ENCODE results near the gene PACRG.

PACRG gene

DNA sequence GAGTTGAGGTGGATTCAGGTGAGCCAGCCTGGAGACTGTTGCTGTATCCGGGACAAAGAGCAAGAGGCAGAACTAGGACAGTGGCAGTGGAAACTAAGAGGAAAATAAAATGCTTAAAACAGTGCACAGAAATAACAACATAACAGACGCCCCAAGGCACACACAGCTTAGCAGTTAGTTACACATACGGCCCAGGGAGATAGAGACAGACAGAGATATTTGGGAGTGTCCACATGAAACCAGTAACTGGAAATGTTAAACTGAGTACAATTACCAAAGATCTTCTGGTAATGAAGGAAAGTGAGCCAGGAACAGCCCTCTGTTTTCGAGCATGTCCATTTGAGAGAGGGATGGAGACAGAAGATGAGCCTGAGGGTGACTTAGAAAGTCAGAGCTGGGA, 449.2 kb downstream of the PACRG start:
- TF ChIP-seq TCF4 (CRISPR knock-in tag; IDR thresholded peaks at IDR 0.05; ENCODE audit: borderline replicate concordance): no peak
- no peak for TF ChIP-seq GLIS3 (CRISPR knock-in tag; IDR thresholded peaks at IDR 0.05)
- no peak for TF ChIP-seq ZNF565 (CRISPR knock-in tag; conservative IDR thresholded peaks at IDR 0.05; ENCODE audit: low read depth)
- TF ChIP-seq, protein P1, sequence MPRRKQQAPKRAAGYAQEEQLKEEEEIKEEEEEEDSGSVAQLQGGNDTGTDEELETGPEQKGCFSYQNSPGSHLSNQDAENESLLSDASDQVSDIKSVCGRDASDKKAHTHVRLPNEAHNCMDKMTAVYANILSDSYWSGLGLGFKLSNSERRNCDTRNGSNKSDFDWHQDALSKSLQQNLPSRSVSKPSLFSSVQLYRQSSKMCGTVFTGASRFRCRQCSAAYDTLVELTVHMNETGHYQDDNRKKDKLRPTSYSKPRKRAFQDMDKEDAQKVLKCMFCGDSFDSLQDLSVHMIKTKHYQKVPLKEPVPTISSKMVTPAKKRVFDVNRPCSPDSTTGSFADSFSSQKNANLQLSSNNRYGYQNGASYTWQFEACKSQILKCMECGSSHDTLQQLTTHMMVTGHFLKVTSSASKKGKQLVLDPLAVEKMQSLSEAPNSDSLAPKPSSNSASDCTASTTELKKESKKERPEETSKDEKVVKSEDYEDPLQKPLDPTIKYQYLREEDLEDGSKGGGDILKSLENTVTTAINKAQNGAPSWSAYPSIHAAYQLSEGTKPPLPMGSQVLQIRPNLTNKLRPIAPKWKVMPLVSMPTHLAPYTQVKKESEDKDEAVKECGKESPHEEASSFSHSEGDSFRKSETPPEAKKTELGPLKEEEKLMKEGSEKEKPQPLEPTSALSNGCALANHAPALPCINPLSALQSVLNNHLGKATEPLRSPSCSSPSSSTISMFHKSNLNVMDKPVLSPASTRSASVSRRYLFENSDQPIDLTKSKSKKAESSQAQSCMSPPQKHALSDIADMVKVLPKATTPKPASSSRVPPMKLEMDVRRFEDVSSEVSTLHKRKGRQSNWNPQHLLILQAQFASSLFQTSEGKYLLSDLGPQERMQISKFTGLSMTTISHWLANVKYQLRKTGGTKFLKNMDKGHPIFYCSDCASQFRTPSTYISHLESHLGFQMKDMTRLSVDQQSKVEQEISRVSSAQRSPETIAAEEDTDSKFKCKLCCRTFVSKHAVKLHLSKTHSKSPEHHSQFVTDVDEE (CRISPR knock-in tag; IDR thresholded peaks at IDR 0.05): no peak
- ATAC-seq: no peak

DNA sequence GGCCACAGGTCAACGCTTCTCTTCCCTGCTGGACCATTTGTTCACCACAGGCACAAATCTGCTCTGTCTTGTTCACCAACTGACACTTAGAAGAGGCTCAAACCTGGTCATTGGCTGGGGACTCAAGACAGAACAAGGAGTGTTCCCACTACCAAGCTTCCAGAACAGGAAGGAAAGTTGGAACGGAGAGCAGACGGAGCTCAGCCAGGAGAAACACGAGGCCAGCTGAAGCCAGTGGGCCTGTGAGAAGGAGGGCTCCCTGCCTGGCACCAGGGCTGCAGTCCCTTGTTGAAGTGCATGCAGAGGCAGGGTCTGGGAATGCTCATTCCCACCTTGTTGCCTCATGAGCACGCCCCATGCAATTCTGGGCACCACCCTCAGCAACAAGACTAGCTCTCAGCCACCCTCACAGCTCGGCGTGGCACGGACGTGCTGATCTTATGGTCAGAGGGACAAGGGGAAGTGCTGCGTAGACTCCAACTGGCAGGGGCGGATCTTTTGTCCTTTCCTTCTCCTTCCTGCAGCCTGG, 450.2 kb downstream of the PACRG start:
- ATAC-seq: no peak
- no peak for TF ChIP-seq SNAI2 (CRISPR knock-in tag; IDR thresholded peaks at IDR 0.05)
- TF ChIP-seq TOX (CRISPR knock-in tag; IDR thresholded peaks at IDR 0.05; ENCODE audit: borderline replicate concordance): no peak

DNA sequence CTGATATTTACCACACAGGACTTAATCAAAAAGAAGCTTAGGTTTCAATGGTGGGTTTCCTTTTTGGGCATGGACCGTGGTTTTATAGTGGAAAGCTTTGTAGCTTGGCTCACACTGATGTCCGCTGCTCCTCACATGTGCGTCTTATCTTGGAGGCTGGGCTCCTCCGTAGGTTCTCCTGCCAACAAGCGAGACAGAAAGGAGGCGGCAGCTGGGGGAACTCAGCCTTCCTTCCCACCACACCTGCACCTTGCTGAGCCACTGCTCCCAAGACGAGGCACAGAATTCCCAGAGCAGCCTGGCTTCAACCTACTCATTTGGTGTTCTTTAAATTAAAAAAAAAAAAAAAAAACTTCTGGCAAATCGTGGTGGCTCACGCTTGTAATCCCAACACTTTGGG, 451.3 kb downstream of the PACRG start:
- TF ChIP-seq PPARA (CRISPR knock-in tag; IDR thresholded peaks at IDR 0.05; ENCODE audit: borderline replicate concordance) (no peak), BACH2 (CRISPR knock-in tag; IDR thresholded peaks at IDR 0.05; ENCODE audit: borderline replicate concordance) (no peak), ISL1 (CRISPR knock-in tag; IDR thresholded peaks at IDR 0.05) (no peak), ZFP3 (CRISPR knock-in tag; IDR thresholded peaks at IDR 0.05) (no peak), RARB (CRISPR knock-in tag; IDR thresholded peaks at IDR 0.05) (no peak), ZC3H10 (CRISPR knock-in tag; IDR thresholded peaks at IDR 0.05) (no peak)
- TF ChIP-seq, protein P2, sequence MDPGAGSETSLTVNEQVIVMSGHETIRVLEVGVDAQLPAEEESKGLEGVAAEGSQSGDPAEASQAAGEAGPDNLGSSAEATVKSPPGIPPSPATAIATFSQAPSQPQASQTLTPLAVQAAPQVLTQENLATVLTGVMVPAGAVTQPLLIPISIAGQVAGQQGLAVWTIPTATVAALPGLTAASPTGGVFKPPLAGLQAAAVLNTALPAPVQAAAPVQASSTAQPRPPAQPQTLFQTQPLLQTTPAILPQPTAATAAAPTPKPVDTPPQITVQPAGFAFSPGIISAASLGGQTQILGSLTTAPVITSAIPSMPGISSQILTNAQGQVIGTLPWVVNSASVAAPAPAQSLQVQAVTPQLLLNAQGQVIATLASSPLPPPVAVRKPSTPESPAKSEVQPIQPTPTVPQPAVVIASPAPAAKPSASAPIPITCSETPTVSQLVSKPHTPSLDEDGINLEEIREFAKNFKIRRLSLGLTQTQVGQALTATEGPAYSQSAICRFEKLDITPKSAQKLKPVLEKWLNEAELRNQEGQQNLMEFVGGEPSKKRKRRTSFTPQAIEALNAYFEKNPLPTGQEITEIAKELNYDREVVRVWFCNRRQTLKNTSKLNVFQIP (CRISPR knock-in tag; IDR thresholded peaks at IDR 0.05; ENCODE audit: borderline replicate concordance, low read depth): no peak
- TF ChIP-seq, protein P3, sequence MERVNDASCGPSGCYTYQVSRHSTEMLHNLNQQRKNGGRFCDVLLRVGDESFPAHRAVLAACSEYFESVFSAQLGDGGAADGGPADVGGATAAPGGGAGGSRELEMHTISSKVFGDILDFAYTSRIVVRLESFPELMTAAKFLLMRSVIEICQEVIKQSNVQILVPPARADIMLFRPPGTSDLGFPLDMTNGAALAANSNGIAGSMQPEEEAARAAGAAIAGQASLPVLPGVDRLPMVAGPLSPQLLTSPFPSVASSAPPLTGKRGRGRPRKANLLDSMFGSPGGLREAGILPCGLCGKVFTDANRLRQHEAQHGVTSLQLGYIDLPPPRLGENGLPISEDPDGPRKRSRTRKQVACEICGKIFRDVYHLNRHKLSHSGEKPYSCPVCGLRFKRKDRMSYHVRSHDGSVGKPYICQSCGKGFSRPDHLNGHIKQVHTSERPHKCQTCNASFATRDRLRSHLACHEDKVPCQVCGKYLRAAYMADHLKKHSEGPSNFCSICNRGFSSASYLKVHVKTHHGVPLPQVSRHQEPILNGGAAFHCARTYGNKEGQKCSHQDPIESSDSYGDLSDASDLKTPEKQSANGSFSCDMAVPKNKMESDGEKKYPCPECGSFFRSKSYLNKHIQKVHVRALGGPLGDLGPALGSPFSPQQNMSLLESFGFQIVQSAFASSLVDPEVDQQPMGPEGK (CRISPR knock-in tag; IDR thresholded peaks at IDR 0.05; ENCODE audit: borderline replicate concordance): no peak
- TF ChIP-seq, protein P4, sequence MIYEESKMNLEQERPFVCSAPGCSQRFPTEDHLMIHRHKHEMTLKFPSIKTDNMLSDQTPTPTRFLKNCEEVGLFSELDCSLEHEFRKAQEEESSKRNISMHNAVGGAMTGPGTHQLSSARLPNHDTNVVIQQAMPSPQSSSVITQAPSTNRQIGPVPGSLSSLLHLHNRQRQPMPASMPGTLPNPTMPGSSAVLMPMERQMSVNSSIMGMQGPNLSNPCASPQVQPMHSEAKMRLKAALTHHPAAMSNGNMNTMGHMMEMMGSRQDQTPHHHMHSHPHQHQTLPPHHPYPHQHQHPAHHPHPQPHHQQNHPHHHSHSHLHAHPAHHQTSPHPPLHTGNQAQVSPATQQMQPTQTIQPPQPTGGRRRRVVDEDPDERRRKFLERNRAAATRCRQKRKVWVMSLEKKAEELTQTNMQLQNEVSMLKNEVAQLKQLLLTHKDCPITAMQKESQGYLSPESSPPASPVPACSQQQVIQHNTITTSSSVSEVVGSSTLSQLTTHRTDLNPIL (CRISPR knock-in tag; IDR thresholded peaks at IDR 0.05; ENCODE audit: low read depth): no peak
- ATAC-seq: no peak

DNA sequence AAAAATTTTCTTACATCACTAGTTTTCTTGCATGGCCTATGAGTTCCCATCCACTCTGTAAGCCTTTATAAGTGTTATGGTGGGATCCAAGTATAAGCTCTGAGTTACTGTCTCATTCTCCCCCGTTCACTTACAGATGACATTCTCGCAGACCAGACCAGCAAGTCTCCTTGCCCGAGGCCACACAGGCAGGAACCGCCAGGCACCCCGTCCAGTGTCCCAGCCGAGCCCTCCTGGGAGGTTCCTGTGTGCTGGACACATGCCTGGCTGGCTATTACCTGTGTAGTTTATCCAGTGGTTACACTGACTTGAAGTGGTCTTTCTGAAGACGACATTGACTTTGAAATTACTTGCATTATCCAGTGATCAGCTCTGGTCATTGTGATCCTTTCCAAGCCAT, 451.9 kb downstream of the PACRG start:
- TF ChIP-seq ZNF70 (CRISPR knock-in tag; IDR thresholded peaks at IDR 0.05): no peak
- TF ChIP-seq, protein P2 (CRISPR knock-in tag; IDR thresholded peaks at IDR 0.05; ENCODE audit: borderline replicate concordance, low read depth): no peak
- no peak for TF ChIP-seq ZFP30 (CRISPR knock-in tag; IDR thresholded peaks at IDR 0.05)
- no peak for TF ChIP-seq ARNTL (CRISPR knock-in tag; IDR thresholded peaks at IDR 0.05; ENCODE audit: borderline replicate concordance, low read depth)
- no peak for TF ChIP-seq TCF4 (CRISPR knock-in tag; IDR thresholded peaks at IDR 0.05; ENCODE audit: borderline replicate concordance)
- TF ChIP-seq ZNF8 (CRISPR knock-in tag; IDR thresholded peaks at IDR 0.05): no peak
- TF ChIP-seq, protein P3 (CRISPR knock-in tag; IDR thresholded peaks at IDR 0.05; ENCODE audit: borderline replicate concordance): no peak
- TF ChIP-seq, protein P1 (CRISPR knock-in tag; IDR thresholded peaks at IDR 0.05): no peak
- TF ChIP-seq PPARA (CRISPR knock-in tag; IDR thresholded peaks at IDR 0.05; ENCODE audit: borderline replicate concordance): no peak
- TF ChIP-seq CSDC2 (CRISPR knock-in tag; IDR thresholded peaks at IDR 0.05): no peak
- TF ChIP-seq OSR1 (CRISPR knock-in tag; IDR thresholded peaks at IDR 0.05): no peak
- TF ChIP-seq ZNF565 (CRISPR knock-in tag; conservative IDR thresholded peaks at IDR 0.05; ENCODE audit: low read depth): no peak
- no peak for TF ChIP-seq RARB (CRISPR knock-in tag; IDR thresholded peaks at IDR 0.05)
- TF ChIP-seq BACH2 (CRISPR knock-in tag; IDR thresholded peaks at IDR 0.05; ENCODE audit: borderline replicate concordance): no peak
- ATAC-seq: no peak
